ENCODE measurements around the gene ECE1.

Gene ECE1

GRCh38 chr1:21308330-21308729, 18.1 kb upstream of the ECE1 start:
- no peak for DNase-seq (ENCODE audit: low spot score)

GRCh38 chr1:21307663-21308305, 17.5 kb upstream of the ECE1 start:
- no peak for DNase-seq (ENCODE audit: low spot score)

- no peak for DNase-seq (ENCODE audit: low spot score)
Observed at GRCh38 chr1:21307210-21307609, 16.9 kb upstream of the ECE1 start.

GRCh38 chr1:21305900-21306189, 15.6 kb upstream of the ECE1 start:
- no peak for DNase-seq (ENCODE audit: low spot score)

- DNase-seq (ENCODE audit: low spot score) = no peak
Observed at GRCh38 chr1:21305155-21305899, 15.1 kb upstream of the ECE1 start.

- no peak for DNase-seq (ENCODE audit: low spot score)
Observed at GRCh38 chr1:21304488-21304887, 14.2 kb upstream of the ECE1 start.

- DNase-seq (ENCODE audit: low spot score) = no peak
Observed at GRCh38 chr1:21302747-21303715, 12.8 kb upstream of the ECE1 start.

GRCh38 chr1:21301794-21302440, 11.7 kb upstream of the ECE1 start:
- no peak for DNase-seq (ENCODE audit: low spot score)

- no peak for DNase-seq (ENCODE audit: low spot score)
Observed at GRCh38 chr1:21300774-21301173, 10.5 kb upstream of the ECE1 start.

GRCh38 chr1:21299780-21300395, 9.6 kb upstream of the ECE1 start:
- no peak for DNase-seq (ENCODE audit: low spot score)

GRCh38 chr1:21298981-21299391, 8.7 kb upstream of the ECE1 start:
- no peak for DNase-seq (ENCODE audit: low spot score)

- DNase-seq (ENCODE audit: low spot score) = no peak
Observed at GRCh38 chr1:21297975-21298374, 7.7 kb upstream of the ECE1 start.

- no peak for DNase-seq (ENCODE audit: low spot score)
Observed at GRCh38 chr1:21296509-21297354, 6.5 kb upstream of the ECE1 start.

GRCh38 chr1:21295545-21295944, 5.3 kb upstream of the ECE1 start:
- DNase-seq (ENCODE audit: low spot score) = no peak

- DNase-seq (ENCODE audit: low spot score) = peak; percentile 68
Observed at GRCh38 chr1:21295002-21295401, 4.7 kb upstream of the ECE1 start.

- DNase-seq (ENCODE audit: low spot score) = no peak
Observed at GRCh38 chr1:21294266-21294989, 4.2 kb upstream of the ECE1 start.

GRCh38 chr1:21293537-21294265, 3.4 kb upstream of the ECE1 start:
- DNase-seq (ENCODE audit: low spot score) = no peak

- no peak for DNase-seq (ENCODE audit: low spot score)
Observed at GRCh38 chr1:21292984-21293536, 2.8 kb upstream of the ECE1 start.

GRCh38 chr1:21292503-21292983, 2.3 kb upstream of the ECE1 start:
- no peak for DNase-seq (ENCODE audit: low spot score)
